HG03432 (cell line): Measurements from ENCODE around the gene GRIA1.

Experiments
- ATAC-seq: cut with Tn5 transposase; IDR thresholded peaks from one replicate; pipeline ENCODE4 v1.9.1; 2021; ENCODE audit warnings: mild to moderate bottlenecking, moderate library complexity; ENCODE audit not compliant: unreplicated experiment

The GRIA1 gene

DNA sequence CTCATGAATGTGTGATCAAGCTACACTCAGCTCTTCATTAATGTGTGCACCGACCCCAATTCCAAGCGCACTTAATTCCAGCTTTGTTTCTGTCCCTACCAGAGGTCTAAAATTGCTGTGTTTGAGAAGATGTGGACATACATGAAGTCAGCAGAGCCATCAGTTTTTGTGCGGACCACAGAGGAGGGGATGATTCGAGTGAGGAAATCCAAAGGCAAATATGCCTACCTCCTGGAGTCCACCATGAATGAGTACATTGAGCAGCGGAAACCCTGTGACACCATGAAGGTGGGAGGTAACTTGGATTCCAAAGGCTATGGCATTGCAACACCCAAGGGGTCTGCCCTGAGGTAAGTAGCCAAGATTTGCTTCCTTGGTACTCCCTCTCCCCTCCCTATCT is 279.6 kb downstream of the GRIA1 start:
- ATAC-seq = no peak

DNA sequence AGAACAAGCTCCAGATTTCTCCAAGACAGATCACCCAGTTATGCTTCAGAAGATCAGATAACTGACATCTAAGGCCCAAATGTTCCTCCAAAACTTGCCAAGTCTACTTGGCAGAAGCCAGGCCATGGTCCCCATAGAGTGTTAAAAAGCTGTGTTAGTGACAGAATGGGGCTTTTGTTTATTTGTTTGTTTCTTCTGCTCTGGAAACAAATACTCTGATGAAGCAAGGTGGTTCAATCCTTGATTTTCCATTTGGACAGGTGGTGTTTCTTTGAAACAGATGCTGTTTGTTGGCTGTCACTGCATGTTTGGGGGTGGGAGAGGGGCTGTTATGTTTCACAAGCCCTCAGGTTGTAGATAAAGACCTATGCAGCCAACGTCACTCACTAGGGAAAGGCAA is 284.2 kb downstream of the GRIA1 start:
- ATAC-seq = no peak

DNA sequence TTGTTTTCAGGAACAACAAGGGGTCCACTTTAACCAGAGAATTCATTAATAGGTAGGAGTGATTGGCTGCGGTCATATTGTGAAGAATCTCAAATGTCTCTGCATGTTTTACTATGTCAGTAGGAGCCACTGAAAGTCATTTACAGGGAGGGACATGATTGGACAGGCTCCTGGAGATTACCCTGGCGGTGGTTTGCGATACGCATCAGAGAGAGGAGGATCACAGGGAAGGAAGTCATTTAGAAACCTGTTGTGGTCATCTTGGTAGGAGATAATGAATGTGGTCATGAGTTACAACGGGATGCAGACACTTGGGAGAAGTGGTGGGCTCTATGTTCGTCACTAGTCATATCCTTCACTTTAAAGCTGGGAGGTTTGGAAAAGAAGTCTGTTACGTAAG is 285.5 kb downstream of the GRIA1 start:
- ATAC-seq = no peak

DNA sequence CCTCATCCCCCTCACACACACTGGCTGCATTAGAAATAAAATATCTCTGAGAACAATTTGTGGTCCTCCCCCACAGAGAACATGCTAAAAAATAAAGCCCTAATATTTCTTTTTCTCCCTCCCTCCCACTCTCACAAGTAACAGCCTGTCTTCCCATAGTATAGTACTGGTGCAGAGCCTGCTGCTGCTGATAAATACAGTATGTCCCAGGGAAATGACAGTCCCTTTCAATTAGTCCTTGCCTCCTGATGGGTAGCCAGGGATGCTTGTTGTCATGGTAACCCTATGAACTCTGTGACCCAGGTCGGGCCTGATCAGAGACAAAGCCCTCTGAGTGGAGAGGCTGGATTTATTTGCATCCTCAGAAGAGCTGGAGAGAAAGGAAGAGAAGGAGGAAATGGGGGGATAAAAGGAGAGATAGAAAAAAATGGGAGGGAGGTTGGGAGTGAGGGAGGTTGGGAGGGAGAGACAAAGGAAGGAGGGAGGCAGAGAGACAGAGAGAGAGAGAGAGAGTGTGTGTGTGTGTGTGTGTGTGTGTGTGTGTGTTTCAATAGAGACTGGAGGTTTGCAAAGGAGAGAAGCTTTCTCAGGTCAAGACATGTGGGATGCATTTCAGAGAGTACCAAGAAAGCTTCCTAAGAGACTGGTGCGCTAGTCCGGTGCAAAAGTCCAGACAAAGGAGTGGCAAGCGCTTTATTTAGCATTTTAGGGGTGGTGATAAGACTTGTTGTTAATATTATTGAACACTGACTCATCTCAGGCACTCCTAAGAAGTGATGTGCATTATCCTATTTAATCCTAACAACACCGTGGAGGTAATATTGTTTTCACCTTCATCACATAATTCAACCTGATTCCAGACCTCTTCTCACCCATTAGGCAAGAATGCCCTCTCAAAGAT is 287.5 kb downstream of the GRIA1 start:
- no peak for ATAC-seq

DNA sequence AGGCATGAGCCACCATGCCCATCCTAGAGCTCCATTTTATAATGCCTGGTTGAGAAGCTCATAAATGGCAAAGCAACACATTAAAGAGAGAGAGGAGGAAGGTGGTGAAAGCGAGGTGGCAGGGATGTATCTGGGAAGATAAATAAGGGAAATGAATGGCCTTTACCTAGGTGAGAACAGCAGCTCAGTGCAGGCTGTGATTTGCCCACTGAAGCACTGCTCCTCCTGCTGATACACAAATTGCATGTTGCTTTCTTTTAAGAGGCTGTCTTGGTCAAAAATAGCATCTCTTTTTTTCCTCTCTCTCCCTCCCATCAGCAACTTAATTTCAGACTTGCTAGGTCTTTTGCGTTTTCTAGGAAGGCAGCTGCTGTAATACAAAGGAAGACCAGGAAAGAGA is 289.4 kb downstream of the GRIA1 start:
- ATAC-seq = no peak

DNA sequence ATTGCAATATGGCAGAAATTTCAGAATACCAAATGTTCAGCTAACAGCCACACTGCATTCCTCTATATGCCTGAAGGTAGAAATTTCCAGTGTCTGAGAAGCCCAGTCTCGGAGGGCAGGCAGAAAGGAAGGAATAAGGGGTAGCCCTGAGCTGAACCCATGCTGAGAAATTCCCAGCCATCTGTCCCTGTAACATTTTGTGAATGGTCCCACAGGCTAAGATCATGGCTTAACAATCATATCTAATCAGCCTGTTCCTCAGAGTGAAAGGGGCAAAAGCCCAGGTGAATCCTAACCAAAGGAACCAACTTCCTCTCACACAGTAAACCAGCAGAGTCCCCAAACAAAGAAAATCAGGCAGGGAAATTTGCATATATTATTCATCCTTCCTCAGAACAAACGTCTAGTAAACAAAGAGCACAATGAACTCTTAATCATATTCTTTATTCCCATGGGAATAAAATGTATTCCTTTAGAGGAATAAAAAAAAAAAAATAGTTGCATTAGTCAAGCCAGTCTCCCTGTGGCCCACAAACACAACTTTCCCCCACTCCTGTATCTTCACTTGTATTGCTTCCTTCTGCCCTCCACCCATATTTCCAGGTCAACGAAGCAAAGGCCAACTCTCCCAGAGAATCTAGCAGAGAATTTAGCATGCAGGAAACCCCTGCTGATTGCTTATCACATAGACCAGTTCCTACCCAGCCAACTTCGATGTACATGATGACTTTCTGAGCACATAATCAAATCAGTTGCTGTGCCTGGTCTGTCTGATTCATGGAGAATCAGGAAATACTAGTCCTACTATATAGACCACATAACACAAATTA is 290.6 kb downstream of the GRIA1 start:
- ATAC-seq = no peak

DNA sequence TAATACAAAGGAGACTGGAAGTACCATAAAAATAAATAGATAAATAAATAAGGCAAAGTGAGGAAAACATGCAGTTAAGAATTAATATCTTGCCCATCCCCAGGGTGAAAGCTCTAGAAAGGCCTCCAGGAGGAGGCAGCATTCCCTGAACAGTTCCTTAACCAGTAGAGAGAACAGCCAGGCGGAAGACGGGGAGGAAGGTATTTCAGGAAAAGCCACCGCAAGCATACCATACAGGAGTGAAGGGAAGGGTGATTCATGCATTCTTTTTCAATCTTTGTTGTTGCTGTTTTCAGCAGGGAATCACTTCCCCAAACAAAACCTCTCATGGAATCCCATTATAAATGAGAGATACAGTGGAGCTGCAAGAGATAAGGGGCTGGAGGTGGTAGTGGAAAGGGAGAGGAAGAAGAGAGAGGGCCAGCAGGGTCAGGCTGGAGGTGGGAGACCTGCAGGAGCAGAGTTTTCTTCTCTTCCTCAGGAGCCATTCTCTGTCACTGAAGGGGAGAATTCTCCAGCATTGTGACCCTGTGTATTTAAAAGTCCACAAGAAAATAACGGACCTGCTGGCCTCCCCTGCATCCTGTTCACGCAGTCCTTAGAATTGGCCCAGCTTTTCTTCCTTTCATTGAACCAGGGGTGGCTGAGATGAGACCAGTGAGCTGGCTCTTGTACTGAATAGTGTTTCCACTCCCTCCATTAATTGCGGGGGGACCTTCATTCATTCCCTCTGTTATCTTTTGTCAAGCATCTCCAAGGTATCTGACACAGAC is 292.3 kb downstream of the GRIA1 start:
- no peak for ATAC-seq

DNA sequence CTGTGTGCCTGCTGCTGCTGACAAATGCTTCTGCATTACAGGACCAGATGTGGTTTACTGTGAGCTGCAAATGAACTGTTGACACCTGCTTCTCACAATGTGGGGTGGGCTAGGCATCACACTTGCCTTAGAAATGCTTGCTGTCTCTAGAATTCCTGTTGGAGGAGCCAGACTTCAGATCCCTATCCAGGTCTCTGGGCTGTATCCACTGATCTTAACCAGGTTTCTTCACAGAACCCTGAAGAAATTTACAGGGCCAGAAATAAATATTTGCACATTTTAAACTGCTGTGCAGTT is 292.8 kb downstream of the GRIA1 start:
- no peak for ATAC-seq

DNA sequence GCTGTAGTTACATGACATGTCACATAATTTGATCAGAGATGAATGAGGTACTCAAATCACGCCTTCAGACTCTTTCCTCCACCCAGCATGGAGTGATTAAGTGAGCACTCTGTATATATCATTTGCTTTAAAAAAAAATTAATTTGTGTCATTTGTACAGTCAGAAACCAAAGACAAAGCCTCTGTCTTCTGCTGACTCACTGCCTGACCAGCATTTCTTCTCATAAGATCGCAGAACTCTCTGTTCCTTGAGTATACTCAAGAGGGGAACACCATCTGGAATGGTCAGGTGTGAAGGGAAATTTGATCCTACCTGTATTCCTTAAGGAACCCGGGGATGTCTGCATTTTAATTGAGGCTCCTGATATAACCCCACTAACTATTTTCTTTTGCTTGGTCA is 293.8 kb downstream of the GRIA1 start:
- ATAC-seq = no peak

DNA sequence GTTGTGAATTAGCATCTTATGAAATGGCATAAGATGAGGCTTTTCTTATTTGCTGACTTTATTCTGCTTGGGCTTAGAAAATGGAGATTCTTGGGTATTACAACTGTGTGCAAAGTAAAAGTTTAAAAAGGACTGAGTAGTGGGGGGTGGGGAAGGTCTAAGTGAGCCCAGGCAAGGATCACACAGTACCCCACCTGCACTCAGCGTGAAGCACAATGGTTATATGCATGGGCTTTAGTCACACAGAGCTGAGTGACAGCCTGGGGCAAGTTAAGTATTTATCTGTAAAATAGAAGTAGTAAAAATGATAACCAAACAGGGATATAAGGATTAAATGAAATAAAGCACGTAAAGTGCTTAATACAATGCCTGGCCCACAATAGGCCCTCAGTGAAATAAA is 300.9 kb downstream of the GRIA1 start:
- ATAC-seq = no peak

DNA sequence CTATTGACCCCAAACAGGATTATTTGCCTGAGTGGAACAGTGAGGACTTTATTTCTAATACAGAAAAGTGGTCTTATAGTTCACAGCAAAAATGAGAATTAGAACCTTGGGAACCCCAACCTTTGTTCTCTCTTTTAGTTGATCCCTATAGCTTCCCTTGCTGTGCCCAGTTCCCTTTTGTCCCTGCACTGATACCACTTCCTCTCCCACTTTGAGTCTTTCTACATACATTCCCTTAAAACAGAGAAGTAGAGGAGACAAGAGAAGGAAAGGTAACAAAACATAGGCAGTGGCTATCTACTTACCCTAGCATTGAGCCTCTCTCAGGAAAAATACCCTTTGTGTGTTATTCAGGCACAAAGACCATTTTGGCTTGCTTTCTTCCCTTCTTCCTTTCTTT is 301.8 kb downstream of the GRIA1 start:
- ATAC-seq = no peak

DNA sequence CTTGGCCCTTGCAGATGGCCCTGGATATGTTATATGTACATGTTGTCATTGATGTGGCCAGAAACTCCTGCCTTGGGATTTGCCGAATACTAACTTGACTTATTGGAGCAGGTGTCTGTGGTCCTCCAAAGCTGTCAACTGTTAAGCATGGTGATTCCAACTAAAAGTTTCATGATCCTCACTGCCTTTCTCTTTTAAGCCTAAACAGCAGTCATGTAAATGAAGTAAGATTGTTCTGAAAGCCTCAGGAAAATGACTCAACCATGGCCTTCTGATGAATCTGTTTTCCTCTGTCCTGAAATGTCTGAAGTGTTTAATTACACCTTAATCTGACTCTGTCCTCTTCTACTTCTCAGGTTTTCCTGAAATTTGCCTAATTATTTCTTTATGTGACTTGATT is 303.2 kb downstream of the GRIA1 start:
- no peak for ATAC-seq

DNA sequence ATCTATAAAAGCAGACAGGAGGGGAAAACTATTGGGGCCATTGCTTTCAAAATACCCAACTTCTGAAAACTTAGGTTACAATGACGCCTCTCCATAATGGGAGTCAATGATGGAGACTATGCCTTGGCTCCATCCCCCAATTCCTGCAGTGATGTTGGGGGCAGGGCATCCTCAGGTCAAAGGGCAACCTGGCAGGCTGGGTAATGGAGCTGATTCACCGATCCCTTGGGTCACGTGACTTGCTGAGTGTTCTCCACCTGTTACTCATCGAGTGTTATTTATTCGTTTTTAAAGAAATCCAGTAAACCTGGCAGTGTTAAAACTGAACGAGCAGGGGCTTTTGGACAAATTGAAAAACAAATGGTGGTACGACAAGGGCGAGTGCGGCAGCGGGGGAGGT is 303.9 kb downstream of the GRIA1 start:
- ATAC-seq = no peak

DNA sequence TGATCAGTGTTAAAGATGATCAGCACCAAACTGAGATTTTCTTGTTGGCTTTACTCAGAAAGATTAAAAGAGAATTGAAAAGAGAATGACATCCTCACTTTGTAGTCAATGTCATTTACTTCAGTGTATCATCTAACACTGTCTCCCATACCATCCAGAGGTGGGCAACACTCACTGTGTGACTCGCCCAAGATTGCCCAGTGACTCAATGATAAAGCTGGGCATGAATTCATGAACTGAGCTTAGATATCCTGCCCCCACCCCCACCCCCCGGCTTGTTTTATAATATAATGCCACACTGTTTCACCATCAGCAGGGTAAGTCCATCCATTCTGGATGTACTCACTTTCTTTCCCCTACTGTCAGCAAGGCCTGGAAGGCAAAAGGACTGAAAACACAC is 306.1 kb downstream of the GRIA1 start:
- ATAC-seq = no peak

DNA sequence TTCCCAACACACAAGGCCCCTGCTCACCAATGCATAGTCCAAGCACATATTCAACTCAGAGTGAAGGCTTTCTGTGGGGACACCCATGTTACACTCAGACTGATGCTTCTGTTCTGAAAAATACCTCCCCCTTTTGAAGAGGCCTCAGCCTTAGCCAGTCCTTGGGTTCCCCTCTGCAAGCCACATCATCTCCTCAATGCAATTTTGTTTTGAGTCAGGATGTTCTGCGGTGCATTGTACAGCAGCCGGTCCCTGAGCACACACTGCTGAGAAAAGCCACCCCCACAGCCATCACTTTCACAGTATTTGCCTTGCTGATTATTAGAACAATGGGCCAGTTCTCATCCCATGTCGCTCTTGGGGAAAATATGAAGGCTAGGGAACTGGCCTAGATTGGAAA is 307.0 kb downstream of the GRIA1 start:
- peak; percentile 82 for ATAC-seq

DNA sequence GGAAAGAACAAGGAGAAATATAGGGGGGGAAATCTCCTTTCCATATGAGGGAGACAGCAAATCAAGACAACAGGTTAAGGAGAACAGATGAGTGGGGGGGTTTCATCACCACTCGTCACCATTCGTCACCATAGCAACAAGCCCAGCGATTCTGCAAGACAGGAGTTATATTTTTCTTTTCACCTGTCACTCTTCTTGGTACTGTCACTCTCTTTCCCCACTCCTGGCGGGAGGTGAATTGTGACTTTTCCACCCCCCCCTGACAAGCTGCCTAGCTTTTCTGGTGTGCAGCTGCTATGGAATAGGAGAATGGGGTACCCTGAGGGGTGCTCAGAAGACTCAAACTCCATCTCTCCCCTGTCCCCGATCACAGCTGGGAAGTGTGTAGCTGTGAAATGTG is 308.4 kb downstream of the GRIA1 start:
- ATAC-seq = no peak

DNA sequence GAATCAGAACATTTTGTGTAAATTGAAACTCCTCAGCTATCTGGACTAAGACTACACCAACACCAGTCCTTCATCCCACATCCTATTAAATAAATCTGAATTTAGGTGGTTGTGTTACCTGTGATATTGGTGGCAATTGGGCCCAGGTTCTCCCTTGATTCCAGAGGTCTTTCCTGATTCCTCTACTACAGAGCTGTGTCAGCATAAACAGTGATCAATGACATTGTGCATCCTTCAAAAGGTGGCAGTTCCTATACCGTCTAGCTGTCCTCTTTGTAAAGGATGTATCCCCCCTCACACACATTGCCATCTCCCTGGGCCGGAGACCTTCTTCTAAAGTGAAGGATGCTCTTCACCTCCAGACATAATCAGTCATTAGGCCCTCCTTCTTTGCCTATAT is 309.0 kb downstream of the GRIA1 start:
- no peak for ATAC-seq

DNA sequence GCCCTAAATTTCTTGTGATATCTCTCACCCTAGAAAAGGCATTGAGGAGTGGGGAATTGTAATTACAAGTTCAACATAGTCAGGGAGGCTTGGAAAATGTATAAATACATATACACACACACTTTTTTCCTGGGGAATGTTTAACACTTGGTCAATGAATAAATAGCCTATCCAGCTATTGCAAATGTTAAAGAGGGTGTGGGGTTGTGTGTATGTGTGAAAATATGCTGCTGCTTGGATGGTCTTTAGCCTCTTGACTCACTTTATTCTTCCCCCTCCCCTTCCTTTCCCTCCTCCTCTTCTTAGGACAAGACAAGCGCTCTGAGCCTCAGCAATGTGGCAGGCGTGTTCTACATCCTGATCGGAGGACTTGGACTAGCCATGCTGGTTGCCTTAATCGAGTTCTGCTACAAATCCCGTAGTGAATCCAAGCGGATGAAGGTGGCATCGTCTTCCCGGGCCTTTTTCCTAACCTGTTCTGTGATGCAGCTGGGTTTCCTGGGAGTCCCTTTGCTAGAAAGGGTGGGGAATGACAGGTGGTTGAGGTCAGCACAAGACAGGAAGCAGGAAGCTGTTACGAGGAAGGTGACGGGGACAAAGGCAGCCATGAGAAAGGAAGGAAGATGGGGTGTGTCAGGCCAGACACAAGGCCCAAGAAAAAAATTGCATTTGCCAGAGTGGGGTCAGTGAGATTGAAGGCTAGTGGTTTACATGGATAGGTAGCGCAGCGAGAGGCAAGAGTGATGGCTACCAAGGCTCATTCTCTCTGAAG is 311.8 kb downstream of the GRIA1 start:
- ATAC-seq = no peak

DNA sequence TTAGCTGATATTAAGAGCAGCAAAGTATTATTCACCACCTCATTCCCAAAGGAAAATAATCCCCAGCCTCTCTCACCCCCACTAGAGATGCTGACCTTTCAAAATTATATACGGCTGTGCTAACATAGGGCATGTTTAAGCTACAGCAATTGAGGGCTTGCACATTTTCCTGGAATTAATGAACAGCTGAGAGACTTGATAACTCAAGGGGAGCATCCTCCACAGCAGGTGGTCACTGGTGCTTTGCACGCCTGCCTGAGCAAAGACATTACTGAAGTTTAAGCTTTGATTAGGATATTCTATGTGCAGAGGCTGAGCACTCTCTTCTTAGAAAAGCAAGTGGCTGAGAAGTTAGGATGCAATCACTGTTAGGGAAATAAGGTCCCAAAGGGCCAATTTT is 317.3 kb downstream of the GRIA1 start:
- no peak for ATAC-seq

DNA sequence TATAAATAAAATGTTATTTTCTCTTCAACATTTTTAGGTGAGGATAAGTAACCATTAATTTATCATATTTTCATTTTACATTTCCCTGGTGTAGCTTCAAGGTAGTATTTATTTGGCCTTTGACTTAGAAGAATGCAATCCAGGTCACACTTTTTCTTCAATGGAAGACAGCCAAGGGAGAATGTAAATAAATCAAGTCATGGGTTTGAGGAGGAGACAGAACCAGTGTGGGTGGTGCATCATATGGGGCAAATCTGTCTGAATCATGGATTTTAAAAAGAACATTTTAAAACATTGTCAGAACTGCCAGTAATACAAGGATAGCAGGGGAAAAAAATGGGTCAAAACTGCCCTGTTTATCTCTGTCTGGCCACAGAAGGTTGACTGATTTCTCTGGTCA is 318.7 kb downstream of the GRIA1 start:
- ATAC-seq = no peak

DNA sequence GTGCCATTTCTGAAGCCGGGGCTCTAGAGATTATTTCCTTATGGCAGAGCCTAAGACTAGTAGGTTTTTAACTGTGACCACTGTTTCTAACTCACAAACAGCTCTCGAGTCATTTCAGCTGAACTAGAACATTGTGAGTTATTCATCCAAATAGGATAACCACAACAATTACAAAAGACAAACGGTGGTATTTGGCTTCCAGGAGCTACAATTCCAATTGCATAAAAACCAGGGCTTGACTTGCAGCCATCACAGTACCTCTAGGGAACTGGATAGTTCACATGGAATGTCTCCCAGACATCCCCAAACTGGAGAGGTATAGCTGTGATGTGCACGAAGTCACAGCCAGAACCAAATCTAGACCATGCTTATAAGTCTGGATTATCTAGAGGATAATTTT is 323.4 kb downstream of the GRIA1 start:
- no peak for ATAC-seq
